HG03439 (cell line): ENCODE results near the gene MRPL32.

Experiments used
- ATAC-seq: cut with Tn5 transposase; IDR thresholded peaks from one replicate; pipeline ENCODE4 v1.9.1; 2021; ENCODE audit warnings: mild to moderate bottlenecking, moderate library complexity; ENCODE audit not compliant: unreplicated experiment

The MRPL32 gene

DNA sequence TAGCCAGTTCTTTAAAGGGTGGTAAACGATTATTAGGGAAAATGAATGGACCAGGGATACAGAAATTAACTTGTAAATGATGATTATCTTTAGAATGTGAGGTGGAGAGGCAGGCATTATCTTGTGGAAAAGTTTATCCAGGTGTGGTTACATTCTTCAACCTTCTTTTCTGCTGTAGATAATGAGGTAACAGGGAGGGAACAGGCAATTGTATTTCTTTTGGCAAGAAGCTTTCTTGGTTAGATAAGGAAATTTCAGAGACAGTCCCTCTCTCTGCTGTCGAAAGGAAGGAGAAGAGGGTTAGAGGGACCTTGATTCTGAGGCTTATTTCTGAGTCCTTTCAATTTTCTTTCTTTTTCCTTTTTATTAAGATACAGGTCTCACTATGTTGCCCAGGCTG is 32.1 kb downstream of the MRPL32 start:
- no peak for ATAC-seq

DNA sequence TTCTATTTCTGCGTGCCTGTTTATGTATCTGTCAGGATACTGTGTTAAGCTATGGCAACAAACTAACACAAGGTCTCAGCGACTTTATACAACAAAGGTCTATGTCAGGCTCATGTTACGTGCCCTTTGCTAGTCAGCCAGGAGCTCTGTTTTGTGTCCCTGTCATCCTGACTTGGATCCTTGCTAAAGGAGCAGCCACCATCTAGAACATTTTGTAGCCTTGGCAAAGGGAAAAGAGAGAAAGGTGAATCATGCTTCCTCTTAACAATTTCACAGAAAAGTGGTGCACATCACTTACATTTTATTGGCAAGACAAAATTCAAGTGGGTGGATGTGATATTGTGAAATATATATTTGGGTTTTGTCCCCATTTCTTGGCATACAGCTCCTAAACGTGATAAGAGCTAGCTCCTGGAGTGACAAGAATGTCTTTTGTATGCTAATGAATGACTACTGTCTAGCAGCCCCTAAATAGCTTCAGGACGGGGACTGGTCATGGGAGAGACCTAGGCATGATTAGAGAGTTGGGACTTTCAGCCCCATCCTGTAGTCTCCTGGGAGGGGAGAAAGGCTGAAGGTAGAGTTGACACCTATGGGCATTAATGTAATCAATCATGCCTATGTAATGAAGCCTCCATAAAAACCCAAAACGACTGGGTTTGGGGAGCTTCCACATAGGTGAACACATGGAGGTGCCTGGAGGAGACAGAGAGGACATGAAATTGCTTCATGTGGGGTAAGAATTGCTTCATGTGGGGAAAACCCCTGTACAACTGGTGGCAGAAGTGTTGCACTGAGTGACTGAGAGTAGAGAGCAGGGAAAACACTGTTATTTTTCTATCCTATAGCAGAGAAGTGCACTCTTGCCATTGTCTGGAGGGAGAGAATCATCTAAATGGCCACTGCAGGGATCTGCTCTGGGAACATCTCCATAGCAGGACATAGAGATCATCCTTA is 33.0 kb downstream of the MRPL32 start:
- peak; percentile 67 for ATAC-seq

DNA sequence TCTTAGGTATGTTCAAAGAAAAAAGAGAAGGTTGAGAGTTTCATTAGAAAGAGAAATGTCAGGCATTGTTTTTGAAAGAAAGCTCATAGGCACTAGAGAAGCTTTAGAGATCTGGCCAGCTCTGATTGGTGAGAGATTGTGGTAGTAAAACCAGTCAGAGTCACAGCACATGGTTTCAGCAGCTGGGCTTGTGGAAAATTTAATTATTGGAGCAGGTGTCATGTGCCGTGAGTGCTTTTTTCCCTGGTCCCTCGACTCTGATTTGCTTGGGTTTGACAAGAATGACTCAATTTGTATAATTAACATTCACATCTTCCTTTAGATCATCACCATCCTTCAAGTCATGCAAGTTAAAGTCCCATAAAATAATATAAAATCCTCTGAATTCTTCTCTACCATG is 35.2 kb downstream of the MRPL32 start:
- no peak for ATAC-seq

DNA sequence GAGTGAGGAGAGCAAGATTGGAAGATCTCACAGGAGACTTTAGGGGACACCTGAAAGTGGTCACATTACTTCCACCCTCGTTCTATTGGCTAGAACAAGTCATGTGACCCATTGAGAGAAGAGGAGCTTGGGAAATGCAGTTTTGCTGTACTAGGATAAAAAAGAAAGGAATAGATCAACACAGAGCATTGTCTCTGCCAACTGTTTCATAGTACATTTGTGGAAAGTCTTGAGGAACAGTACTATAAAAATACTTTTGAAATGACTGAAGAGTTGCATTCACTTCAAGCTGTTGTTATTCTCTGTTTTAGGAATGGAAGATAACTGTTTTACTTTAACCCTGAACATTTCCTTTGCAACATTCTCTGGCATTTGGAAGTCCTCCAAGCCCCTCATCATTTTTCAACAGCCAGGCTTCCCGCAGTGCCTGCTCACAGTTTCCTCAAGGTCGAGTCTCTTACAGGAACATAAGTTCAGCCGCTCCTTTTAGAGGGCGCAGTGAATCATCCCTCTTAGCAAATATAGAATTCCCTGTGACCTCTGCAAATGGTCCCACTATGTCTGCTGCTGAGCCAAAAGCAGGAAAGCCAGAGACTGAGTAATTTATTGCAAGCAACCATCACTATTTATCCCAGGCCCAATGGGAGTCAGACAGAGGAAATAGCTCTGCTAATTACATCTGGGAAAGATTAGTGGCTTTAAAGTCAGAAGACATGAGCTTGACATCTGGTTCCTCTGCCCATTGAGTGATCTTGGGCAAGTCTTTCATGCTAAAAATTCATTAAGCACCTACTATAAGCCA is 40.7 kb downstream of the MRPL32 start:
- no peak for ATAC-seq

DNA sequence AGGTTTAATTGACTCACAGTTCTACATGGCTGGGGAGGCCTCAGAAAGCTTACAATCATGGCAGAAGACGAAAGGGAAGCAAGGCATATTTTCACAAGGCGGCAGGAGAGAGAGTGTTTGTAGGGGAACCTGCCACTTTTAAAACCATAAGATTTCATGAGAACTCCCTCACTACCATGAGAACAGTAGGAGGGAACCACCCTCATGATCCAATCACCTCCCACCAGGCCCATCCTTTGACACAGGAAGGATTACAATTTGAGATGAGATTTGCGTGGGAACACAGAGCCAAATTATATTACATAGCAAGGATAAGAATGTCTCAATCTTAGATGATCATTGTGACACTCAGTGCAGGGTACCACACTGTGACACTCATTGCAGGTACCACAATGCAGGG is 44.2 kb downstream of the MRPL32 start:
- no peak for ATAC-seq

DNA sequence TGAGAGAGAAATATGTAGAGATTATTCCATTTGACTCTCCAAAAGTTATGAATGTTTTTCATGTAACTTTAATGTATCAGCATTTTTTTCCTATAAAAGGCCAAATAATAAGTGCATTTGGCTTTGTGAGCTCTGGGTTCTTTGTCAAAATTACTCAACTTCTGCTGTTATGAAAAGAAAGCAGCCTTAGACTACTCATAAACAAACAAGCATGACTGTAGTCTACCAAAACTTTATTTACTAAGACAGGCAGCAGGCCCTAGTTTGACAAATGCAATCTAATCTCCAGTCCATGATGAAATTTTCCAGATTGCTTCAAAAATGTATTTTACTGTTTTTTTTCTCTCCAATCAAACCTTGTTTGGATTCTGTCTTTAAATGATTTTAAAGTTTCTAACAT is 46.3 kb downstream of the MRPL32 start:
- ATAC-seq, result no peak

DNA sequence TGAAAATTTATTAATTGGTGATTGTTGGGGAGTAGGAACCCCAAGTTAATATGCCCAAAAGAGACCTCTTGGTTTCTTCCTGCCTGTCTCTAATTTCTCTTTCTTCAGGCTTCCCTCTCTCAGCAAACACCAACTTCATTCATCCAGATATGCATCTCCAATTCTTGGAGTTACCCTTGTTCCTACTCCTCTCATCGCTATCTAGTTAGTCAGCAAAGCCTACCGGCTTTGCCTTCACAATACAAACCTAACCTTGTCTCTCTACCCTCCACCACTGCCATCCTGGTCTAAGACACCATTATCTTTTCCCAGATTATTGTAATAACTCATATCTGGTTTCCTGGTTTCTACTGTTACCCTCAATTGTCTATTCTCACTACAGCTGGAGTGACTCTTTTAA is 47.9 kb downstream of the MRPL32 start:
- ATAC-seq, result no peak

DNA sequence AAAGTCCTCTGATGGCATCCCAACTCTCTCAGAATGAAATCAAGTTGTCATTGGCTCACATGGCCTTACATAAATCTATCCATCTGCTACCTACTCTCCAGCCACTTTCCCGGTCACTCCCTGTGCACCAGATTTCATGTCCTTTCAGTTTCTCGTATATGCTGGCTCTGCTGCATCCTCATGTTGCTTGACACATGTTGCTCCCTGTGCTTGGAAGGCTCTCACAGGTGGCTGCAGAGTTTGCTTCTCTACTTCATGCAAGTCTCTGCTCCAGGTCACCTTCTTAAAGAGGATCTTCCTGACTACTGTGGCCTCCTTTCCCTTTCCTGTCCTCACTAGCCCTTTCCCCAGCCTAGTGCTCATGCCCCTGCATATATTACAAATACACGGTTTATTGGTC is 48.3 kb downstream of the MRPL32 start:
- no peak for ATAC-seq

DNA sequence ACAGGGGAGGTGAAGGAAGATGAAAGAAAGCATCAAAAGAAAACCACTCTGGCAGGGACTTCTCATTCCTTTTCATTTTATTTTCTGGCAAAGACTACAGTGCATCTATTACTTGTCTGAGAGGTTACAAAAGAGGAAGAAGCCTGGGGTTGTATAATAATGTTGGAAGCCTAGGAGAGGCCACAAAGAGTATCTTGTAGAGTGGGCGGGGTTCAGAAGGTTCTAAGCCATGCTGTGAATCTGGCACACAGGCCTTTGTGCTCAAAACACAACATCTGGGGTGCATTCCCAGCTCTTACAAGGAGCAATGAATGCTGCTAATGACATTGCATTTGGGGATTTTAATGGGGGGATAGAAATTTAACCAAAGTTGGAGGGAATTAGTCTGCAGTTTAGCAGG is 49.4 kb downstream of the MRPL32 start:
- no peak for ATAC-seq

DNA sequence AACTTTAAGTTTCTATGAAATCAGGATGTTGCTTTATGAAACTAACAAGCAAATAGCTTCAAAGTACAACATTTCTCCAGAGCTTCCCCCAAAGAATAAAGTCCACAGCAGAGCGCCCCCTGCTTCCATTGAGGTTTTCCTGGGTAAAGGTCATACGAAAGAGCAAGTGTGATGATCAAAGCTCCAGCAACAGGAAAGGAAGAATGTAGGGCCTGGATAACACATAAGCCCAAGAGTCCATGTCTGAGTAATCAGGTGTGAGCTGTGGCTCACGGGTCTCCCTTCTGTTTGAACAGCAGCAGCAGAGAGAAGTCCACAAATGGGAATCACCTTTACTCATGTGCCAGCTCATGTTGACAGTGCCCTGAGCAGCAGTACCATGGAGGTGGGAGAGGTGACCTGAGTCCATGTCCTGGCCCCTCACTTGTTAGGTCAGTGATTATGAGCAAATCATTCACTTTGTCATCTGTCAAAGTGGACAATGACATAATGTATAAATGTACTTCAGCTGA is 50.5 kb downstream of the MRPL32 start:
- no peak for ATAC-seq

DNA sequence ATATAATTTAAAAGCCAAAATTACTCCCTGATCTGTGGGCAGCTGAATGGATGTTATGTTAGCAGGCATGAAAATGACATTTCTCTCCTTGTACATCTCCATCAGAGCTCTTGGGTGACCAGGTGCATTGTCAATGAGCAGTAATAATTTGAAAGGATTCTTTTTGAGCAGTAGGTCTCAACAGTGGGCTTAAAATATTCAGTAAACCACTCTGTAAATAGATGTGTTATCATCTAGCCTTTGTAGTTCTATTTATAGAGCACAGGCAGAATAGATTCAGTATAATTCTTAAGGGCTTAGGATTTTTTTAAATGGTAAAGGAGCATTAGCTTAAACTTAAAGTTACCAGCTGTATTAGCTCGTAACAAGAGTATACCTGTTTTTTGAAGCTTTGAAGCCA is 52.0 kb downstream of the MRPL32 start:
- ATAC-seq, result no peak

DNA sequence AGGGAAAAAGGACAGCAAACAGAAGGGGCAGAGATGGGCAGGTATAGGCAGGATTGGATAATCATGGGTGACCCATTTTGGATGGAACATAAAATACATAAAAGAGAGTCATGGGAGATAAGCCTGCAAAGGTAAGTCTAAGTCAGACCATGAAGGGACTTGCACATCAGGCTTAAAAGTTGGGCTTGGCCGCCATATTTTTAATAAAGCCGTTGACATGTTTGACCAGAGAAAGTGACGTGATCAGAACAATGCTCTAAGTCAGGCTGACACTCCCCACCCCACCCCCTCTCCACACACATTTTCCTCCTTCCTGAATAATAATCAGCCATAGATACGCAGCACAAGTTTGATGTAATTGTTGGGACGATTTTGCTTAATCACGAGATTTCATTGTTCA is 54.0 kb downstream of the MRPL32 start:
- ATAC-seq, result no peak

DNA sequence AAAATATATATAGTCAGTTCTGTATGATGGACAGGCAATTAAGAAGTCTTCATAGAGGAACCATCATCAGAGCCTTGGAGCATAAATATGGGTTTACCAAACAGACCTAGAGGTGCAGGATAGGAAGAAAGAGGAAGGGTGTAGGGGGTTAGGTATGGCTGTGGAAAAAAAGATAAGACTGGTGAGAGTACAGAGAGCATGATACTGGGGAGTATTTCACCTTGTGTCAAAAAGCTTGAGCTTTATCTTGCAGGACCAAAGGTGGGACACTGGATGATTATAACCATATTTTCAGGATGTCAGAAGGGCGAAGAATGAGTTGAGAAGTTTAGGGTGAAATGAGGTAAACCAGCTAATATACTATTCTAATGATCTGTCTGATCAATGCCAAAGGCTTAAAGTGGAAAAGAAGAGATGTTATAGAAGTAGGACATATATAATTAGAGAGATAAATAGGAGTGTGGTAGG is 54.6 kb downstream of the MRPL32 start:
- no peak for ATAC-seq
